Kidney glomerular epithelial cell (primary cell): ENCODE measurements around the gene PDE2A.

ENCODE experiments used
- DNase-seq: peaks from one replicate; lab custom pipeline; 2025; lab: John Stamatoyannopoulos, UW

Gene PDE2A

GRCh38 chr11:72635933-72636332 lies 38.3 kb downstream of the PDE2A start:
- DNase-seq = no peak

- no peak for DNase-seq
Measured at GRCh38 chr11:72635309-72635915, 38.8 kb downstream of the PDE2A start.

GRCh38 chr11:72634472-72635095 lies 39.6 kb downstream of the PDE2A start:
- DNase-seq = no peak

GRCh38 chr11:72634016-72634415 lies 40.2 kb downstream of the PDE2A start:
- no peak for DNase-seq

GRCh38 chr11:72633068-72633467 lies 41.2 kb downstream of the PDE2A start:
- DNase-seq = no peak

- DNase-seq = no peak
Measured at GRCh38 chr11:72631806-72632731, 42.2 kb downstream of the PDE2A start.

GRCh38 chr11:72630104-72630852 lies 43.9 kb downstream of the PDE2A start:
- DNase-seq = no peak

- DNase-seq = no peak
Measured at GRCh38 chr11:72629266-72629665, 45.0 kb downstream of the PDE2A start.

GRCh38 chr11:72627594-72628281 lies 46.5 kb downstream of the PDE2A start:
- no peak for DNase-seq

GRCh38 chr11:72626414-72626936 lies 47.7 kb downstream of the PDE2A start:
- DNase-seq = no peak

- DNase-seq = no peak
Measured at GRCh38 chr11:72625691-72626413, 48.4 kb downstream of the PDE2A start.

- no peak for DNase-seq
Measured at GRCh38 chr11:72624496-72625201, 49.6 kb downstream of the PDE2A start.

GRCh38 chr11:72623052-72623451 lies 51.2 kb downstream of the PDE2A start:
- DNase-seq = no peak

- no peak for DNase-seq
Measured at GRCh38 chr11:72621008-72621610, 53.1 kb downstream of the PDE2A start.

GRCh38 chr11:72618803-72619202 lies 55.4 kb downstream of the PDE2A start:
- no peak for DNase-seq

- DNase-seq = no peak
Measured at GRCh38 chr11:72617080-72617762, 57.0 kb downstream of the PDE2A start.

GRCh38 chr11:72616655-72617054 lies 57.6 kb downstream of the PDE2A start:
- no peak for DNase-seq

- DNase-seq = no peak
Measured at GRCh38 chr11:72615329-72615728, 58.9 kb downstream of the PDE2A start.

- no peak for DNase-seq
Measured at GRCh38 chr11:72614381-72614780, 59.8 kb downstream of the PDE2A start.
